Astrocyte of the cerebellum (primary cell): ENCODE results near the gene PLEKHA1.

Experiments used
- DNase-seq: peaks from one replicate; pipeline ENCODE4 v3.0.0-alpha.2; 2011; ENCODE audit warnings: low read depth
- H3K4me3 ChIP-seq: 2 replicates; pipeline ENCODE4 v1.5.1; 2011; ENCODE audit warnings: mild to moderate bottlenecking, low read depth, low read length, moderate library complexity
- in situ Hi-C: cut with HindIII; loops from 2 replicates; pipeline ENCODE4 v1.10.0; 2017; ENCODE audit warnings: low sequenced_read_pairs
- TF ChIP-seq, protein P1 (sequence below): IDR thresholded peaks from 2 replicates; pipeline ENCODE4 v1.5.1; 2012; ENCODE audit warnings: low read length, low read depth, moderate library complexity, mild to moderate bottlenecking; ENCODE audit errors: missing control alignments

PLEKHA1 gene

DNA sequence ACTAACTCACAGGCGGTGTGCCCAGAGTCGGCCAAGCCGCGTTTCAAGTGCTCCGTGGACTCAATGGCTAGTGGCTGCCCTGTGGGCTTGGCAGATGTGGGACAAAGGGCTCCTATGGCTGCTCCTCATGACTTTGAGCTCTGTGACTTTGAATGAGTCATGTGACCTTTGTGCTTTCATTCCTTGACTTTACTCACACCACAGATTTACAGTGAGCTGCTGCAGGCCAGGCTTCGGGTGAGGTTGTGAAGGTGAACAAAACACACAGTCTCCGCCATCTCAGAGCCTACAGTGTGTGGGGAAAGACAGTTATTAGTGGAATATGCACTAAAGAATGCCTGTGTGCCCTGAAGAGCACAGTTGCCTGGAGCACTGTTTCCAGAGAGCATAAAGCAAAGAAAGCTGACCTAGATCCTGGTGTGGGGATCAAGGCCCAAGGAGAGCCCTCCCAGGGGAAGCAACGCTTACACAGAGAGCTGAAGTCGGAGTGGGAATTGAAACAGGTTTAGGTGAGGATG lies 29.7 kb upstream of the PLEKHA1 start:
- TF ChIP-seq, protein P1, sequence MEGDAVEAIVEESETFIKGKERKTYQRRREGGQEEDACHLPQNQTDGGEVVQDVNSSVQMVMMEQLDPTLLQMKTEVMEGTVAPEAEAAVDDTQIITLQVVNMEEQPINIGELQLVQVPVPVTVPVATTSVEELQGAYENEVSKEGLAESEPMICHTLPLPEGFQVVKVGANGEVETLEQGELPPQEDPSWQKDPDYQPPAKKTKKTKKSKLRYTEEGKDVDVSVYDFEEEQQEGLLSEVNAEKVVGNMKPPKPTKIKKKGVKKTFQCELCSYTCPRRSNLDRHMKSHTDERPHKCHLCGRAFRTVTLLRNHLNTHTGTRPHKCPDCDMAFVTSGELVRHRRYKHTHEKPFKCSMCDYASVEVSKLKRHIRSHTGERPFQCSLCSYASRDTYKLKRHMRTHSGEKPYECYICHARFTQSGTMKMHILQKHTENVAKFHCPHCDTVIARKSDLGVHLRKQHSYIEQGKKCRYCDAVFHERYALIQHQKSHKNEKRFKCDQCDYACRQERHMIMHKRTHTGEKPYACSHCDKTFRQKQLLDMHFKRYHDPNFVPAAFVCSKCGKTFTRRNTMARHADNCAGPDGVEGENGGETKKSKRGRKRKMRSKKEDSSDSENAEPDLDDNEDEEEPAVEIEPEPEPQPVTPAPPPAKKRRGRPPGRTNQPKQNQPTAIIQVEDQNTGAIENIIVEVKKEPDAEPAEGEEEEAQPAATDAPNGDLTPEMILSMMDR = no peak
- no peak overlapping the region for H3K4me3 ChIP-seq
- in situ Hi-C loops = no loop called here
- DNase-seq = no peak

DNA sequence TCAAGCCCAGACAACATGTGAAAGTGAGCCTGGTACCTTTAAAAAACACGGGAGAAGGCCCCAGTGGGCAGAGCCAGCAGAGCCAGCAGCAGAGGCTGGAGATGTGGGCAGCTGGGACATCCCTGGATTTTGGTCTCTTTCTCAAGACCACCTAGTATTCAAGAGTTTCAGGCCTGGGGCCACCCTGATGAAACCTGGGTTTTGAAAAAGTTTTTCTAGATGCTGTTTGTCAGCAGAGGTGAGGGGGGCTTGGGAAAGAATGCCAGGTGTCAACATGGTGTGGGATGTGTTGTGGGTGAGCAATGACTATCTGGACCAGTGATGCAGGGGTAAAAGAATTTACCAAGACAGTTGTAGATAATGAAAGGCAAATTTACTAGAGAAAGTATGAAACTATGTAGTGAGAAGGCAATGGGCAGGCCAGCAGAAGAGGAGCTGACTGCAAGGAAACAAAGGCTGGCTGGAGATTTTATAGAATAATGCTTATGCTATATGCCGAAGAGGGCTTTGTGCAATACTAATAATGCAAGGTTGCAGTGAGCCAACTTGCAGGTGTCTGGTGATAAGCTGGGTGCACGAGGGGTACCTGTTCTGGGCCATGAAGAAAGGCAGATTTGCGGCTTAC lies 28.1 kb upstream of the PLEKHA1 start:
- no peak for DNase-seq
- in situ Hi-C loops = no loop called here
- TF ChIP-seq, protein P1 = no peak
- no peak overlapping the region for H3K4me3 ChIP-seq

DNA sequence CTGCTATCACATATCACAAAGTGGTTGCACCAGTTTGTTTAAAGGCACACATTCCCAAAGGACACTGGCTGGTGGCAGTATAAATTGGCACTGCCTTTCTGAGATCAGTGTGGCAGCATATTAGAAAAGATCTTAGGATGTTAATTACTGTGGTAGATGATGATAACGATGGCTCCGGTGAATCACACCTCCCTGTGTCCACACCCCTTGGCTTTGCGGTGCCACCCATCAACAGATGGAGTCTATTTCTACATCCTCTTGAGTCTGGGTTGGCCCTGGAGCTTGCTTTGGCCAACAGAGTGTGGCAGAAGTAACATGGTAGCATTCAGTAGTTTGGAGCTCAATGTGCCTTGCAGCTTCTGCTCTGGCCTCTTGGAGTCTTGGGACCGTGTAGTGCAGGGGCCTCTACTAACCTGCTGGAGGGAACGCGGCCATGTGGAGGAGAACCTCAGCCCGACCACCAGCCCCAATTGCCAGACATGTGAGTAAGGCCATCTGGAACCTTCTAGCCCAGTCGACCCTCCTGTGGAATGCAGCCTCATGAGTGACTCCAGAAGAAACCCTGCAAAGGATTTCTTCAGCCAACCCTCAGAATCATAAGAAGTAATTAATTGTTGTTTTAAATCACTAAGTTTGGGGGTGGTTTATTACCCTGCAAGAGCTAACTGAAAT lies 27.2 kb upstream of the PLEKHA1 start:
- TF ChIP-seq, protein P1 = no peak
- DNase-seq = no peak
- H3K4me3 ChIP-seq = no peak overlapping the region
- in situ Hi-C loops = no loop called here

DNA sequence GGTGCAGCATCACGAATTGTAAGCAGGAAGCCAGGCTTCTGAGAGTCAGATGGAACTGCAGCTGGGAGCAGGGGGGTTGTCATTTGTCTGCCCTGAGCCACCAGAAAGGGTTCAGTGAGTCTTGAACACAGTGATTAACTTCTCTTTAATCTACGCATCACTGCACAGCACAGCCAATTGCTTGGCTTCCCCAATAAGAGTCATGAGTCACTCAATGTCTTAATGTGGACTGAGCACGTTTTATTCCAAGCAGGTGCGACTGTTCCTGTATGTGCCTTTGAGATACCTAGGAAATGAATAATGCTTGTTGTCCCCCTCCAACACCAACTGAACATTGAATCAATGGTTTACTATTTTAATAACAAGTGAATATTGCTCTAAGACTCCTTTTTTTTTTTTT lies 26.0 kb upstream of the PLEKHA1 start:
- in situ Hi-C loops = no loop called here
- DNase-seq = no peak
- TF ChIP-seq, protein P1 = no peak
- no peak overlapping the region for H3K4me3 ChIP-seq

DNA sequence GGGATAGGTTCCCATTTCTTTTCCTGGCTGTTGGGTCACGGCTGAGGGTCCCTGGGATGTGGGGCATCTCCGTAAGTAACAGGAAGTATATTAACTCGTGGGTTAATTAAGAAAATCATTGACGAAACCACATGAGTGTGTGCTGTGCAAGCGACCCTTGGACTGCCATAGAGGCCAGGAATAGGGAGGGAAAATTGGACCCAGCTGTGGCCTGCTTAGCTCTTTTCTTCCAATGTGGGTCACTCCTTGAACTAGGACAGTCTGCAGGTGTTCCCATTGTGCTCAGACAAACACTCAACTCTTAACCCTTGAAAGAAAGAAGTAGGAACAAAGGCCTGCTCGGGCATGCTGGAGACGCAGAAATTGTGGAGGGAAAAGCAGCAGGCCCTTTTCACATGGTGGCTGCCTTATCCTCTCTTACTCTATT lies 25.6 kb upstream of the PLEKHA1 start:
- in situ Hi-C loops = no loop called here

DNA sequence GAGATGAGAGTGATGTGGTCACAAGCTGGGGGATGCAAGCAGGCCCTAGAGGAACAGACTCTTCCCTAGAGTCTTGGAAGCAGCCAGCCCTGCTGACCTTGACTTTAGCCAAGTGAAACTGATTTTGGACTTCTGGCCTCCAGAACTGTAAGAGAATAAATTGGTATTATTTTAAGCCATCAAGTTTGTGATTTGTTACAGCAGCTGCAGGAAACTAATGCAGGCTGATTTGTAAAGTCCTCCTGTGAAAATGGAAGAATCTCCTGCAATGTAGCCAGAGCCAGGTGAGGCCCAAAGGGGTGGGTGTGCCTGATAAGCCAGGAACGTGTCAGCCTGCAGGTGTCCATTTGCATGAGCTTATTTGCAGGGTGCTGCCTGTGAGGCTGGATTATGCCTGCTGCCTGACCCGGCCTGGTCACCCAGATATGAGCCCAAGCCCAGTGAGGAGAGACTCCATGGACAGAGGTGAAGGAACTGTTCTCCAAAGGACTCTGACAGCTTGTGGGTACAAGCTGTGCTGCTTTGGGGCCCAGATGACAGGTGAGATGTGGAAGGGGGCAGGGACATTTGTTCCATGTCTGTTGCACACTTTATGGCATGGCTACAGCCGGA lies 24.6 kb upstream of the PLEKHA1 start:
- in situ Hi-C loops = no loop called here
- no peak overlapping the region for H3K4me3 ChIP-seq
- TF ChIP-seq, protein P1 = no peak
- DNase-seq = no peak

More for the DNA sequence above, 25.6 kb upstream of the PLEKHA1 start:
- H3K4me3 ChIP-seq = no peak overlapping the region
- no peak for DNase-seq
- TF ChIP-seq, protein P1 = no peak
